Neural cell (in vitro differentiated cells): ENCODE measurements around the gene PRDX5.

ENCODE experiments used
- EZH2 ChIP-seq: fragments of 200-600, 300-800 bp; shearing (Covaris generic), sonication (generic); IDR thresholded peaks from 2 replicates; pipeline ENCODE4 v1.6.1; 2014; ENCODE audit warnings: antibody characterized with exemption, low read length, borderline replicate concordance, mild to moderate bottlenecking; ENCODE audit not compliant: insufficient read depth, poor library complexity, severe bottlenecking
- RAD21 ChIP-seq: fragments of 450-650 bp; conservative IDR thresholded peaks from 2 replicates; pipeline ENCODE4 v1.6.1; 2014; ENCODE audit warnings: antibody characterized with exemption, mild to moderate bottlenecking, moderate library complexity
- REST ChIP-seq: IDR thresholded peaks from 2 replicates; pipeline ENCODE4 v1.6.1; 2012; ENCODE audit warnings: borderline replicate concordance
- SMC3 ChIP-seq: fragments of 450-650 bp; conservative IDR thresholded peaks from 2 replicates; pipeline ENCODE4 v1.6.1; 2014; ENCODE audit warnings: antibody characterized with exemption, mild to moderate bottlenecking, moderate library complexity; ENCODE audit not compliant: poor library complexity
- TAF1 ChIP-seq: IDR thresholded peaks from 2 replicates; pipeline ENCODE4 v1.6.1; 2012; ENCODE audit warnings: low read depth
- TF ChIP-seq, protein P1 (sequence below): fragments of 450-650 bp; IDR thresholded peaks from 2 replicates; pipeline ENCODE4 v1.5.1; 2014; ENCODE audit warnings: antibody characterized with exemption, mild to moderate bottlenecking, moderate library complexity; ENCODE audit not compliant: poor library complexity, severe bottlenecking

DNA sequence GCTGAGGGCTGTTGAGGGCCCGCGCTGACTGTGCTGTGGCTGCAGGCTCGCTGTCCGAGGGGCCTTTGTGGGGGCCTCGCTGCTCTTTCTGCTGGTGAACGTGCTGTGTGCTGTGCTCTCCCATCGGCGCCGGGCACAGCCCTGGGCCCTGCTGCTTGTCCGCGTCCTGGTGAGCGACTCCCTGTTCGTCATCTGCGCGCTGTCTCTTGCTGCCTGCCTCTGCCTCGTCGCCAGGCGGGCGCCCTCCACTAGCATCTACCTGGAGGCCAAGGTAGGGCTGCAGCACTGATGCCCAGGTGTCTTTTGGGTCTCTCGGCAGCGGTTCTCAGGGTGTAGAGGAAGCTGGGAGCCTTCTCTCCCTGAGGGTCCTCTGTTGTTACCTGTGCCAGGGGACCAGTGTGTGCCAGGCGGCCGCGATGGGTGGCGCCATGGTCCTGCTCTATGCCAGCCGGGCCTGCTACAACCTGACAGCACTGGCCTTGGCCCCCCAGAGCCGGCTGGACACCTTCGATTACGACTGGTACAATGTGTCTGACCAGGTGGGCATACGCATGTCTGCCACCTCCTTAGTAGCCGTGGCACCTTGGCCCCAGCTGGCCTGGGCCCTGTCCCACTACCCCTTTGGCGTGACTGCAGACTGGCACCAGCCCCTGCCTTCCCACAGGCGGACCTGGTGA lies 30.1 kb upstream of the PRDX5 start:
- TF ChIP-seq, protein P1, sequence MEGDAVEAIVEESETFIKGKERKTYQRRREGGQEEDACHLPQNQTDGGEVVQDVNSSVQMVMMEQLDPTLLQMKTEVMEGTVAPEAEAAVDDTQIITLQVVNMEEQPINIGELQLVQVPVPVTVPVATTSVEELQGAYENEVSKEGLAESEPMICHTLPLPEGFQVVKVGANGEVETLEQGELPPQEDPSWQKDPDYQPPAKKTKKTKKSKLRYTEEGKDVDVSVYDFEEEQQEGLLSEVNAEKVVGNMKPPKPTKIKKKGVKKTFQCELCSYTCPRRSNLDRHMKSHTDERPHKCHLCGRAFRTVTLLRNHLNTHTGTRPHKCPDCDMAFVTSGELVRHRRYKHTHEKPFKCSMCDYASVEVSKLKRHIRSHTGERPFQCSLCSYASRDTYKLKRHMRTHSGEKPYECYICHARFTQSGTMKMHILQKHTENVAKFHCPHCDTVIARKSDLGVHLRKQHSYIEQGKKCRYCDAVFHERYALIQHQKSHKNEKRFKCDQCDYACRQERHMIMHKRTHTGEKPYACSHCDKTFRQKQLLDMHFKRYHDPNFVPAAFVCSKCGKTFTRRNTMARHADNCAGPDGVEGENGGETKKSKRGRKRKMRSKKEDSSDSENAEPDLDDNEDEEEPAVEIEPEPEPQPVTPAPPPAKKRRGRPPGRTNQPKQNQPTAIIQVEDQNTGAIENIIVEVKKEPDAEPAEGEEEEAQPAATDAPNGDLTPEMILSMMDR: no peak
- TF ChIP-seq REST: no peak
- TF ChIP-seq EZH2: no peak
- no peak for TF ChIP-seq TAF1
- TF ChIP-seq SMC3: no peak
- TF ChIP-seq RAD21: no peak
